ENCODE measurements around the gene CDIP1.

Gene CDIP1

DNA sequence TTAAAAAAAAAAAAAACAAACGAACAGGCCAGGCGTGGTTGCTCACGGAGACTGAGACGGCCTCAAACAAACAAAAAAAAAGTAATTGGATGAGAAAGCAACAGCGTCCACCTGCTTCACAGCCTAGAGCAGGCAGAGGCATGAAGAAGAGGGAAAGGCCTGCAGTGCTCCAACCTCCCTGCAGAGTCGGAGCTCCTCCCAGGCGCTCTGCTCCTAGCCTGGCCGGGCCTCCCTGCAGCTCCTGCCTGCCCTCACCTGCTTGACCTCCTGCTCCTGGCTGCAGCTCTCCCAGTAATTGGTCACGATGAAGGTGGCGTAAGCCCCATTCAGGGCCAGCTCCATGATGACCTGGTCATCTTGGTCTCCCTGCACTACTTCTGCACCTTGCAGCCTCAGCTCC, 69.6 kb downstream of the CDIP1 start:
- no peak for TF ChIP-seq EZH2phosphoT487 (IDR thresholded peaks at IDR 0.05; ENCODE audit: borderline replicate concordance, low read length)
- TF ChIP-seq, protein P1, sequence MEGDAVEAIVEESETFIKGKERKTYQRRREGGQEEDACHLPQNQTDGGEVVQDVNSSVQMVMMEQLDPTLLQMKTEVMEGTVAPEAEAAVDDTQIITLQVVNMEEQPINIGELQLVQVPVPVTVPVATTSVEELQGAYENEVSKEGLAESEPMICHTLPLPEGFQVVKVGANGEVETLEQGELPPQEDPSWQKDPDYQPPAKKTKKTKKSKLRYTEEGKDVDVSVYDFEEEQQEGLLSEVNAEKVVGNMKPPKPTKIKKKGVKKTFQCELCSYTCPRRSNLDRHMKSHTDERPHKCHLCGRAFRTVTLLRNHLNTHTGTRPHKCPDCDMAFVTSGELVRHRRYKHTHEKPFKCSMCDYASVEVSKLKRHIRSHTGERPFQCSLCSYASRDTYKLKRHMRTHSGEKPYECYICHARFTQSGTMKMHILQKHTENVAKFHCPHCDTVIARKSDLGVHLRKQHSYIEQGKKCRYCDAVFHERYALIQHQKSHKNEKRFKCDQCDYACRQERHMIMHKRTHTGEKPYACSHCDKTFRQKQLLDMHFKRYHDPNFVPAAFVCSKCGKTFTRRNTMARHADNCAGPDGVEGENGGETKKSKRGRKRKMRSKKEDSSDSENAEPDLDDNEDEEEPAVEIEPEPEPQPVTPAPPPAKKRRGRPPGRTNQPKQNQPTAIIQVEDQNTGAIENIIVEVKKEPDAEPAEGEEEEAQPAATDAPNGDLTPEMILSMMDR (IDR thresholded peaks at IDR 0.05; ENCODE audit: low read depth, low read length, poor library complexity, severe bottlenecking), result no peak
- peaks cover 10% of the 10 kb centered on the region for H3K4me1 ChIP-seq (ENCODE audit: control insufficient read depth, low read length)
- peaks cover 49% of the 10 kb centered on the region for H3K36me3 ChIP-seq (ENCODE audit: control insufficient read depth, low read length)

DNA sequence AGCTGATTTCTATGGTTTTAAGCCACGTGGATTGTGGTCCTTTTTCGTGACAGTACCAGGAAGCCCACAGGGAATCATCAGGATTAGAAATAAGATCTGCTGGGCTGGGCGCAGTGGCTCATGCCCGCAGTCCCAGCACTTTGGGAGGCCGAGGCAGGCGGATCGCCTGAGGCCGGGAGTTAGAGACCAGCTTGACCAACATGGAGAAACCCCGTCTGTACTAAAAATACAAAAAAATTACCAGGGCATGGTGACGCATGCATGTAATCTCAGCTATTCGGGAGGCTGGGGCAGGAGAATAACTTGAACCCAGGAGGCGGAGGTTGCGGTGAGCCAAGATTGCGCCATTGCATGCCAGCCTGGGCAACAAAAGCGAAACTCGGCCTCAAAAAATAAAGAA, 70.7 kb downstream of the CDIP1 start:
- Histone ChIP-seq H3K9me3 (ENCODE audit: control insufficient read depth, insufficient read depth, low read length) (no peaks in the 10 kb centered on the region), H3F3A (ENCODE audit: control insufficient read depth, insufficient read depth) (peaks cover 2% of the 10 kb centered on the region; the same call in 1 of the 2 replicates), H3K4me3 (ENCODE audit: low read length) (no peak overlapping the region), H3K36me3 (ENCODE audit: control insufficient read depth, low read length) (peaks cover 55% of the 10 kb centered on the region), H3K27ac (ENCODE audit: low read depth, low read length) (no peak overlapping the region), H3K27me3 (ENCODE audit: control insufficient read depth, low read length) (no peaks in the 10 kb centered on the region), H3K4me1 (ENCODE audit: control insufficient read depth, low read length) (peaks cover 3% of the 10 kb centered on the region), H4K20me1 (ENCODE audit: control insufficient read depth, insufficient read depth, low read depth, low read length) (no peaks in the 10 kb centered on the region), H3K9me2 (replicated peaks; ENCODE audit: control insufficient read depth, low read length) (no peaks in the 10 kb centered on the region), H3K79me2 (ENCODE audit: control insufficient read depth, low read length) (peaks cover 18% of the 10 kb centered on the region), H3K4me2 (ENCODE audit: low read length) (no peak overlapping the region)
- TF ChIP-seq EZH2phosphoT487 (IDR thresholded peaks at IDR 0.05; ENCODE audit: borderline replicate concordance, low read length), result no peak
- TF ChIP-seq, protein P1 (IDR thresholded peaks at IDR 0.05; ENCODE audit: low read depth, low read length, poor library complexity, severe bottlenecking), result no peak

More for the DNA sequence above, 69.6 kb downstream of the CDIP1 start:
- no peaks in the 10 kb centered on the region for H3K9me2 ChIP-seq (replicated peaks; ENCODE audit: control insufficient read depth, low read length)
- no peaks in the 10 kb centered on the region for H3K27me3 ChIP-seq (ENCODE audit: control insufficient read depth, low read length)
- H3K27ac ChIP-seq (ENCODE audit: low read depth, low read length), result no peak overlapping the region
- no peak overlapping the region for H3K4me2 ChIP-seq (ENCODE audit: low read length)
- no peaks in the 10 kb centered on the region for H4K20me1 ChIP-seq (ENCODE audit: control insufficient read depth, insufficient read depth, low read depth, low read length)
- no peaks in the 10 kb centered on the region for H3K9me3 ChIP-seq (ENCODE audit: control insufficient read depth, insufficient read depth, low read length)
- H3F3A ChIP-seq (ENCODE audit: control insufficient read depth, insufficient read depth), result peaks cover 7% of the 10 kb centered on the region; the same call in 1 of the 2 replicates
- H3K4me3 ChIP-seq (ENCODE audit: low read length), result no peak overlapping the region
- H3K79me2 ChIP-seq (ENCODE audit: control insufficient read depth, low read length), result peaks cover 28% of the 10 kb centered on the region

DNA sequence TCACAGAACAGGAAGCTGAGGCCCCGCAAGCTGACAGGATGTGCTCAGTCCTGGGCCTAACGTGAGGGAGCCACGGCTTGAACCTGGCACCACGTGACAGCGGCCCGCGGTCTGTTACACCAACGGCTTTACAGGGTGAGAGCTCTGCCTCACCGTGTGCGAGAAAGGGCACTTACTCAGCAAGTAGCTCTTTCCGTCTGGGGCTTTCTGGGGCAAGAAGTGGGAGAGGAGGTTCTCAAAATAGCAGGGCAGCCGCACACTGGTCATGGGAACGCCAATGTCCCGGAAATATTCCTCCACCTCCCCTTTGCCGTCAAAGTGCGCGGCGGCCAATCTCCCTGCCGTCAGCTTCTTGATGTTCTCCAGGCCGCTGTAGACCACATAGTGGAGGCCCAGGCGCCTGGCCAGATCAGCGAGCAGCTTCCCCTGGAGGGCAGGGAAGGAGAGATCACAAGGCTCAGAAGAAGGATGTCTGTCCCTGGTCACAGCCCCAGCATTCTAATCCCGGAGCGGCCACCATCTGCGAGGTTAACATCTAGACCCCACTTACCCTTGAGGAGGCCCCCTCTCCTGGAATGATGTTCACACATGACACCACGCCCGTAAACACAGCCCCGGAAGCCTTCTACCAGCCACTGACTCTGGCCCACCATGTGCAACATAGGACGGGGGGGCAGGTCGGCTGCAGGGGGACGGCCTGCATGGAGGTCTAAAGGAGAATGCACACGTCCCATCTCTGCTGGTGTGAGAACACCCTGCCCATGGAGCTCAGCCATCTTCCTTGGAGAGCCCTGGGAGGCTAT, 72.4 kb downstream of the CDIP1 start:
- Histone ChIP-seq H3K4me3 (ENCODE audit: low read length) (no peak overlapping the region), H4K20me1 (ENCODE audit: control insufficient read depth, insufficient read depth, low read depth, low read length) (no peaks in the 10 kb centered on the region), H3K27me3 (ENCODE audit: control insufficient read depth, low read length) (no peaks in the 10 kb centered on the region), H3K36me3 (ENCODE audit: control insufficient read depth, low read length) (peaks cover 57% of the 10 kb centered on the region), H3F3A (ENCODE audit: control insufficient read depth, insufficient read depth) (peaks cover under 1% of the 10 kb centered on the region; the same call in 1 of the 2 replicates), H3K4me1 (ENCODE audit: control insufficient read depth, low read length) (no peaks in the 10 kb centered on the region), H3K4me2 (ENCODE audit: low read length) (no peak overlapping the region), H3K9me2 (replicated peaks; ENCODE audit: control insufficient read depth, low read length) (no peaks in the 10 kb centered on the region), H3K9me3 (ENCODE audit: control insufficient read depth, insufficient read depth, low read length) (no peaks in the 10 kb centered on the region), H3K27ac (ENCODE audit: low read depth, low read length) (no peak overlapping the region), H3K79me2 (ENCODE audit: control insufficient read depth, low read length) (peaks cover 3% of the 10 kb centered on the region)
- TF ChIP-seq, protein P1 (IDR thresholded peaks at IDR 0.05; ENCODE audit: low read depth, low read length, poor library complexity, severe bottlenecking), result no peak
- TF ChIP-seq EZH2phosphoT487 (IDR thresholded peaks at IDR 0.05; ENCODE audit: borderline replicate concordance, low read length), result no peak

All from DOHH2 (cell line).